Skeletal muscle satellite cell (primary cell): ENCODE results near the gene TMEM208.

Source experiments
- H3K27me3 ChIP-seq: 2 replicates; pipeline ENCODE4 v1.7.0; 2013; ENCODE audit warnings: low read length; ENCODE audit not compliant: control insufficient read depth, insufficient read depth
- H3K36me3 ChIP-seq: 2 replicates; pipeline ENCODE4 v1.7.0; 2013; ENCODE audit warnings: mild to moderate bottlenecking, control low read depth, low read length; ENCODE audit not compliant: insufficient read depth
- H3K4me1 ChIP-seq: 2 replicates; pipeline ENCODE4 v1.7.0; 2013; ENCODE audit warnings: low read length; ENCODE audit not compliant: control insufficient read depth, insufficient read depth
- H3K4me2 ChIP-seq: 2 replicates; pipeline ENCODE4 v1.7.0; 2013; ENCODE audit warnings: mild to moderate bottlenecking, low read length
- H3K4me3 ChIP-seq: 2 replicates; pipeline ENCODE4 v1.7.0; 2013; ENCODE audit warnings: low read length
- H3K9ac ChIP-seq: 2 replicates; pipeline ENCODE4 v1.7.0; 2013; ENCODE audit warnings: mild to moderate bottlenecking, low read depth, low read length, moderate library complexity
- H3K9me3 ChIP-seq: replicated peaks from 2 replicates; pipeline ENCODE4 v1.7.0; 2013; ENCODE audit warnings: mild to moderate bottlenecking, control low read depth, low read length

Gene TMEM208

DNA sequence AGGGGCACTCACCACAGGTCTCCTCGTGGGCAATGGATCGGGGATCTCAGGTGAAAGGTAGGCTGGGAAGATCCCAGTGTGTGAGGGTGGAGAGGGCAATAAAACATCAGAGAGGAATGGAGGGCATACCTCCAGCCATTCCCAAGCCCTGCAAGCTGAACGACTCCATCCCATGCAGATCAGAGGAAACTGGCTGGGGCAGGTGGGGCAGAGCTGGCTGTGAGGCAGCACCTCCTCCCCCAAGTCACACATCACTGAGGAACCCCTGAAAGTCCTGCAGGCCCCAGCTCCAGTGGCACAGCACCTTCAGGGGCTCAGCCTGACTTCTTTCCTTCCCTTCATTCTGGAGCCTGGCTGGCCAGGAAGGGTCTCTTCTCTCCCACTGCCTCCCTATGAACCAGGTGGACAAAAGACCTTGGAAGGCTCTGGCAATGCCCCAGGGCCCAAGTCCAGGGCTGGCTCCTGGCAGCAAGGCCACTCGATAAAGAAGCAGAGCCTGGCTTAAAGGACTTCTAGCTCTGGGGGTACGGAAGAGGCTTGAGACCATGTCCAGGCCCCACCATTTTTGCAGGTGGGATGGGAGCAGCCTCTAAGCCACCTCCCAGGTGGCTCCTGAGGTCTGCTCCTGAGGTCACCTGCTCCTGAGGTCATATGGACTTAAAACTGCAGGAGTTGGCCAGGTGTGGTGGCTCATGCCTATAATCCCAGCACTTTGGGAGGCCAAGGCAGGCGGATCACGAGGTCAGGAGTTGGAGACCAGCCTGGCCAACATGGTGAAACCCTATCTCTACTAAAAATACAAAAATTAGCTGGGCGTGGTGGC is 13.5 kb upstream of the TMEM208 start:
- Histone ChIP-seq H3K9ac (no peak overlapping the region), H3K36me3 (no peaks in the 10 kb centered on the region), H3K4me3 (no peak overlapping the region), H3K4me2 (no peak overlapping the region), H3K27me3 (no peaks in the 10 kb centered on the region), H3K9me3 (no peaks in the 10 kb centered on the region), H3K4me1 (no peaks in the 10 kb centered on the region)

DNA sequence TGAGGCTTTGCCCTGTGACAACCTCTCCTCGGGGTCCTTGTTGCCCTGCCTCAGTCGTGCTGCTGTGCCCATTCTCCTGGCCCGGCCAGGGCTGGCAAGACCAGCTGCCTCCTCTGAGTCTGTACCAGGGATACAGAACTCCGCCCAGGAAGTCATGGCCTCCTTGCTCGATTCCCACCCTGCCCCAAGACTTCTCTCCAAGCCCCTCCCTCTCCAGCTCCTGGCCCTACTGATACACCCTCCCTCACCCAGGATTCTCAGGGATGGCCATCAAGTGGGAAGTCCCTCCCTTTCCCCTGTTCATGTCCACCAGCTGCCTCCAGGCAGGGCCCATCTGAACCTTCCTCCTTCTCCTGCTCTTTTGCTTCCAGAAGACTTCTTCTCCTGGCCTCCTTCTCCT is 11.2 kb upstream of the TMEM208 start:
- Histone ChIP-seq H3K27me3 (no peaks in the 10 kb centered on the region), H3K4me3 (no peak overlapping the region), H3K4me1 (no peaks in the 10 kb centered on the region), H3K9me3 (no peaks in the 10 kb centered on the region), H3K9ac (no peak overlapping the region), H3K36me3 (no peaks in the 10 kb centered on the region), H3K4me2 (no peak overlapping the region)

DNA sequence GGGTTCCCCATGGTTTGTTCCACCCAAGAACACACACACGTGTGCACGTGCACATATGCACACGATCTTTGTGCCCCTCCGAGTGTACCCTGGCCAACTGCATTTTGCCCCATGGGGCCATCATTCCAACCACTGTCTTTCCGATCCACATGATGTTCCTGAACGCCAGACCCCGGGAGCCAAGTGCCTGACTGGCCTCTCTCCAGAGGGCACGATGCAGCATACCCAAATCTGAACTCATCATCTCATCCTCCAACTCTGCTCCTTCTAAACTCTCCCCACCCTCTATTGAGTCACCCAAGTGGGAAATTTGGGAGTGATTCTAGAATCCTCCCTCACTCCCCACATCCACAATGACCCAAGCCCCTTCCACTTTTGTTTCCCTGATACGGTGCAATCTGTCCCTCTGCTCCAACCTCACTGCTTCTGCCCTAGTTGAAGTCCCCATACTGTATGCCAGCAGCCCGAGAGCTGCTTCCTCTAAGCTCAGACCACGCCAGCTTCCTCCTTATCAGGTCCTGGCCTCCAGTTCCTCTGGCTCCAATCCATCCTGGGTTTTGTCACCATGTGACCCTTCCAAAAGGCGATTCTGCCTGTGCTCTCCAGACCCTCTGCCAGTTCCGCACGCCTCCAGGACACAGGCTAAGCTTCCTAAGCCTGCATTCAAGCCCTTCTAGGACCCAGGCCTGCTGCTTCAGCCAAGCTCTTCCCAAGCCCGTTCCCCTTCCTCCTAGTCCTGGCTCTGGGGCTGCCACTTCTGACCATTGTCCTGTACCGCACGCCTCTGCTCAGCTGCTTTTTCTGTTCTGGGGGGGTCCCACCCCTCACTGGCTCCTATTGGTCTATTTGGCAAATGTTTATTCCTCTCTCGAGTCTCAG is 10.1 kb upstream of the TMEM208 start:
- no peak overlapping the region for H3K4me3 ChIP-seq
- H3K4me2 ChIP-seq: no peak overlapping the region
- H3K9me3 ChIP-seq: no peaks in the 10 kb centered on the region
- H3K9ac ChIP-seq: no peak overlapping the region
- no peaks in the 10 kb centered on the region for H3K36me3 ChIP-seq
- H3K27me3 ChIP-seq: no peaks in the 10 kb centered on the region
- H3K4me1 ChIP-seq: no peaks in the 10 kb centered on the region

DNA sequence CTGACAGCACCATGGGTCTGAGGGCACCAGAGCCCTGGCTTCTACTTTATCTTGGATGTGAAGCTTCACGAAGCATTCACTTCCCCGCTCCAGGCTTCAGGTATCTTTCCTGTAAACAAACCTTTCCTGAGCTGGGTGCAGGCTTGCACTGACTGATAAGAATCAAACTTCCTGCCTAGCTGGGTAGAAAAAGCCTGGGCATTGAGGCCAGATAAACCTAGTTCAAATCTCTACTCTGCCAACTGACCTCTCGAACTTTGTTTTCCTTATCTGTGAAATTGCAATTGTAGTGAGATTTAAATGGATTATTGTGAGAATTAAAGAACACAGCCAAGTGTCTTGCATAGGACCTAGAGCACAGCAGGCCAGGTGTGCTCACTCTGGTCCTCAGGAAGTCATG is 2.9 kb upstream of the TMEM208 start:
- Histone ChIP-seq H3K27me3 (no peaks in the 10 kb centered on the region), H3K9me3 (no peaks in the 10 kb centered on the region), H3K9ac (no peak overlapping the region), H3K4me2 (no peak overlapping the region), H3K4me1 (peaks cover 20% of the 10 kb centered on the region), H3K4me3 (no peak overlapping the region), H3K36me3 (peaks cover 9% of the 10 kb centered on the region)

DNA sequence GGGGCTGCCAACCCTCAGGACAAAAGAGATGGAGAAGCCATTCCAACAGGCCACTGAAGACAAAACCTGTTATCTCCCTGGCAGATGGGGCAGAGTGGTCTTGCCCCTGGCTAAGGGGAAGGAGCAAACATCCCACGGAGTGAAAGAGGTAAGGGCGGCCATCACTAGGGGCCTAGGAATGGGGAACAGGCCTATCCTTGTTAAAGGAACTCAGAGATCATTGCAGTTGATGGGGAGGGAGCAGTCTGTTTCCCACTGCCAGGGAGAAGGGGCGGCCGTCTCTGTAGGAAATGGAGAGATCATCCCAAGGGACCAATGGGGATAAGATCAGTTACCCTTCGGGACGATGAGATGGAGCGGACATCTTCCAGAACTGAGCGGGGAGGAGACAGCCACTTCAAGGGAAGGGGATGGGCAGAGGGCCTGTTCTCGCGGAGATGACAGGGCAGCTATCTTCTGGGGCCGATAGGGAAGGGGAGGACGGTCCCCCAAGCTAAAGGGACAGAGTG is 581 bp upstream of the TMEM208 start:
- Histone ChIP-seq H3K9me3 (no peaks in the 10 kb centered on the region), H3K4me2 (peak overlapping the region; percentile 87), H3K4me3 (peak overlapping the region; percentile 89), H3K36me3 (peaks cover 33% of the 10 kb centered on the region), H3K4me1 (peaks cover 20% of the 10 kb centered on the region), H3K9ac (peak overlapping the region; percentile 85), H3K27me3 (no peaks in the 10 kb centered on the region)

DNA sequence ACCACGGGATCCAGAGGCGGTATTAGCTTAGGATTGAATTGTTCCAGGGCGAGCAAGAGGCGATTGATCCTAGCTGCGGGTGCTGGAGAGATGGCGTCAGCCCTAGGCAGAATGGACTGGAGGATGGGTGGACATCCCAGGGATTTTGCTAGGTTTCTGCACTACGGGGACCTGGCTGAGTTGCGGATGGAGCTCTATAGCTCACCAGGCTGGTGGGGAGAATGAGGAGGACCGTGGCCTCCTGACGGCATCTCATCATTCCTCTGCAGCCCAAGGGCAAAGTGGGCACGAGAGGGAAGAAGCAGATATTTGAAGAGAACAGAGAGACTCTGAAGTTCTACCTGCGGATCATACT is 614 bp downstream of the TMEM208 start:
- peak overlapping the region; percentile 91 for H3K4me2 ChIP-seq
- peaks cover 20% of the 10 kb centered on the region for H3K4me1 ChIP-seq
- peak overlapping the region; percentile 89 for H3K4me3 ChIP-seq
- H3K36me3 ChIP-seq: peaks cover 40% of the 10 kb centered on the region
- no peaks in the 10 kb centered on the region for H3K27me3 ChIP-seq
- H3K9me3 ChIP-seq: no peaks in the 10 kb centered on the region
- peak overlapping the region; percentile 93 for H3K9ac ChIP-seq

DNA sequence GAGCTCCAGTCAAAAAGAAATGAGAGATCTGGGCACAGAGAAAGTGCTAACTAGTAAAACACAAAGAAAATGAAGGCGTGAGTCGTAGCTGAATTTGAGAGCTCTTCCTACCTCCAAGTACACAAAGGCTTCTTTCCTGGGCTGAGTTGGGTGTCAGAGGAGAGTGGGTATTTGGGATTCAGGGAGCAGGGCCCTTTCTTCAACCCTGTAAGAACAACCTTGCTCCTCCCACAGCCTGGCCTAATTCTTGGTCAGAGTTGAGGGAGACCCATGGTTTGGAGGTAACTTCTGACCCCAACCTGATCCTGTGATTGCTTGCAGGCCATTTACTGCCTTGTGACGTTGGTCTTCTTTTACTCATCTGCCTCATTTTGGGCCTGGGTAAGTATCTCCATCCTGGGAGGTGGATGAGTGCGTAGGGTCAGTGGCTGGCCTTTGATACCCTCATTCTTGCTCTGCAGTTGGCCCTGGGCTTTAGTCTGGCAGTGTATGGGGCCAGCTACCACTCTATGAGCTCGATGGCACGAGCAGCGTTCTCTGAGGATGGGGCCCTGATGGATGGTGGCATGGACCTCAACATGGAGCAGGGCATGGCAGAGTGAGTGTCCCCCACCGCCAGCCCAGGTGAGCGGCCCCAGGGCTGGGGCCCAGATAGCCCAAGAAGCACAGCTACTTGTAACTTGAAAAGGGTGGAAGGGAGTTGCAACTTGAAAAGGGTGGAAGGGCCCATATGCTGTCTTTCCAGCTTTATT is 1.3 kb downstream of the TMEM208 start:
- Histone ChIP-seq H3K4me1 (peaks cover 20% of the 10 kb centered on the region), H3K4me3 (peak overlapping the region; percentile 89), H3K9ac (peak overlapping the region; percentile 93), H3K9me3 (no peaks in the 10 kb centered on the region), H3K36me3 (peaks cover 41% of the 10 kb centered on the region), H3K27me3 (no peaks in the 10 kb centered on the region), H3K4me2 (peak overlapping the region; percentile 91)

DNA sequence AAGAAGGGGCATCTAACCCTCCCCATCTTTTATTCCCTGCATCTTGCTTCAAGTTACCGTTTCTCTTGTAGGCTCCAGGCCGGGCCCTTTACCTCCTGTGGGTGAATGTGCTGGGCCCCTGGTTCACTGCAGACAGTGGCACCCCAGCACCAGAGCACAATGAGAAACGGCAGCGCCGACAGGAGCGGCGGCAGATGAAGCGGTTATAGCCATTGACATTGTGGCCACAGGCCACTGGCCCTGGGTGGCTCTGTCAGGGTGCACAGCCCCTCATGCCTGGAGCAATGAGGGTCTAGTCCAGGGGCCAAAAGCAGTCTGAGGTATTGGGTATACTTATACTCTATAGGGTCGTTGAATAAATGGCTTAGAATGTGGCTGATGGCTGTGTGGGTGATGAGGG is 2.0 kb downstream of the TMEM208 start:
- Histone ChIP-seq H3K27me3 (no peaks in the 10 kb centered on the region), H3K9ac (no peak overlapping the region), H3K9me3 (no peaks in the 10 kb centered on the region), H3K4me1 (peaks cover 20% of the 10 kb centered on the region), H3K4me2 (no peak overlapping the region), H3K36me3 (peaks cover 46% of the 10 kb centered on the region), H3K4me3 (no peak overlapping the region)

DNA sequence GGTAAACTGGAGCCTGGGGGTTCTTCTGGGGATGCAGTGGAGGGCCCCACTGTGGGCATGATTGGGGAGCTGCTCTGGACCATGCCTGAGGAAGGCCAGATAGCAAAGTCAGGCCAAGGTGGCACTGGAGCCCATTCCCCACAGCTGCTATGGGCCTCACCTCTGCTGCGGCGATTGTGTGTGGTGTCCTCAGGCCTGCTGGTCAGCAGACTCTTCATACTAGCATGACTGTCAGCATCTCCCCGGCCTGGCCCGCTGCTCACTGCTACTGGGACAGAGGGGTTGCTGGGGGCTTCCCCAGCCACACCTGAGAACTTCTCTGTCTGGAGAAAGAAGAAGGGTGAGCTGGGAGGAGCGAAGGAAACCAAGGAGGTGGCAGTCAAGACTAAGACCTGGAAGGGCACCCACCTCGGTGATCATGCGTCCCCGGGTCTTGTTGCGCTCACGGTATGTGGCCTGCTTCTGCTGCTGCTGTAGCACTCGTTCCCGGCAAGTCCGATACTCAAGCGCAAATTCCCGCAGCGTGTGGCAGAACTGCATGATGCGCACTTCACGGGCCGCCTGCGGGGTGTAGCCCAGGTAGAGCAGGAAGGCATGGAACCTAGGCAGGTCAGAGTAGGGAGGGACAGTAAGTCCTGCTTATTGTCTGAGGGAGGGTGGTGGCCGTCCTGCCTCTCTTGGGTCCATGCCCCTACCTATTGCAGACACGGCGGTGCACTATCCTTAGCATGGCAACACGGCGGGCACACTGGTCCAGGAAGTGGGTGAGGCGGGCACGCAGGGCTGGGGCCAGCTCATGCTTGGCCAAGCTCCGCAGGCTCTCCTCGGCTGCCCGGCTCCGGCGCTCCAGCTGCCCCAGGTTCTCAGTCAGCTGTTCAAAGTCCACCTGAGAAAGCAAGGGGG is 3.2 kb downstream of the TMEM208 start:
- Histone ChIP-seq H3K4me1 (peaks cover 20% of the 10 kb centered on the region), H3K4me2 (no peak overlapping the region), H3K9ac (no peak overlapping the region), H3K36me3 (peaks cover 58% of the 10 kb centered on the region), H3K9me3 (no peaks in the 10 kb centered on the region), H3K4me3 (no peak overlapping the region), H3K27me3 (no peaks in the 10 kb centered on the region)

DNA sequence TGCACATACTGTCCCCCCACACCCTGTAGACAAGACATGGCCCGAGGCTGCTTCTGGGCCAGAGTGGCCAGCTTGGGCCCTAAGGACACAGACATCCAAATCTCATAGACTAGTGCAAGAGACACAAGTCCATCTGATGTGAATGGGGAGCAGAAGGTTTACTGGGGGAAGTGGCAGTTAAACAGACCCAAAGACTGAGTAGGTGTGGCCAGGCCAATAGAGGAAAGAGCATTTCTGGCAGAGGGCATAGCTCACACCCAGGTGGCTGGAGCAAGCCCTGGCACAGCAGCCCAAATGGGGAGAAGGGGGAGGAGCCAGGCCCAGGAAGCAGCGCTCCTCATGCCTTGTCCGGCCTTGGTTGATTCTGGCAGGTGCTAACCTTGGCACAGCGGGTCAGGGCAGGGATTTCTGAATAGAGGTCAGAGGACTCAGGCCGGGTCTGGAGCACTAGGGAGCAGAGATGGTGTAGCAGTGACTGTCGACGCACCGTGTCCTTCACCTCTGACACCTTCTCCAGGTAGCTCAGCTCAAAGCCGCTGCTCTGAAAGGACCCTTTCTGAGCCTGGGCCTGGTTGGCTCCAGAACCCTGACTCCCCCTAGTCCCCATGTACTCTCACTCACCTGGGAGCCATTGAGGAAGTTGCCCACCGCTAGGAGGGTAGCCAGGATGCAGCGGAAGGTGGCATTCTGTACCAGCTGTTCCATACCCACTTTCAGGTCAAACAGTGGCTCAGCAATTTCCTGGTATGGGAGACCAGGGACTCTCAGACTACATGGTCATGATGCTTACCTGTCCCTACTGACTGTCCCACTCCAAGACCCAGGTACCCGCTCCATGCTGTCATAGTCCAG is 4.1 kb downstream of the TMEM208 start:
- Histone ChIP-seq H3K9ac (no peak overlapping the region), H3K4me2 (no peak overlapping the region), H3K27me3 (no peaks in the 10 kb centered on the region), H3K4me1 (peaks cover 14% of the 10 kb centered on the region), H3K9me3 (no peaks in the 10 kb centered on the region), H3K4me3 (no peak overlapping the region), H3K36me3 (peaks cover 65% of the 10 kb centered on the region)
